Measurements from ENCODE around the gene ENPP7.

GRCh38 chr17:79777120-79777893, 46.6 kb downstream of the ENPP7 start:
- TF ChIP-seq CTCF (IDR thresholded peaks at IDR 0.05): peak in 2 of 6 experiments; percentile 8 to 28
- TF ChIP-seq POLR2A (IDR thresholded peaks at IDR 0.05): no peak
